NCI-H1436 treated with DMSO at 0.1 percent for 48 hours (cell line): ENCODE results near the gene RUNX3.

Source experiments
- DNase-seq: peaks from one replicate; lab custom pipeline; 2025; lab: John Stamatoyannopoulos, UW

The RUNX3 gene

GRCh38 chr1:24946861-24947658 lies 17.0 kb upstream of the RUNX3 start:
- DNase-seq: no peak

GRCh38 chr1:24945354-24946326 lies 15.6 kb upstream of the RUNX3 start:
- no peak for DNase-seq

- DNase-seq: no peak
These were observed 14.2 kb upstream of the RUNX3 start for GRCh38 chr1:24944318-24944717.

GRCh38 chr1:24942789-24943188 lies 12.7 kb upstream of the RUNX3 start:
- no peak for DNase-seq

- DNase-seq: no peak
These were observed 11.5 kb upstream of the RUNX3 start for GRCh38 chr1:24941564-24941963.

- DNase-seq: no peak
These were observed 10.2 kb upstream of the RUNX3 start for GRCh38 chr1:24940231-24940630.

GRCh38 chr1:24939675-24940193 lies 9.7 kb upstream of the RUNX3 start:
- no peak for DNase-seq

- no peak for DNase-seq
These were observed 9.1 kb upstream of the RUNX3 start for GRCh38 chr1:24939040-24939674.

GRCh38 chr1:24938276-24938675 lies 8.2 kb upstream of the RUNX3 start:
- no peak for DNase-seq

- no peak for DNase-seq
These were observed 6.6 kb upstream of the RUNX3 start for GRCh38 chr1:24936684-24937083.

GRCh38 chr1:24935615-24936484 lies 5.8 kb upstream of the RUNX3 start:
- DNase-seq: no peak

GRCh38 chr1:24935196-24935526 lies 5.1 kb upstream of the RUNX3 start:
- no peak for DNase-seq

- DNase-seq: no peak
These were observed 4.5 kb upstream of the RUNX3 start for GRCh38 chr1:24934310-24935195.

- DNase-seq: no peak
These were observed 3.4 kb upstream of the RUNX3 start for GRCh38 chr1:24933468-24933867.

GRCh38 chr1:24932725-24933294 lies 2.7 kb upstream of the RUNX3 start:
- DNase-seq: no peak

- DNase-seq: no peak
These were observed 2.2 kb upstream of the RUNX3 start for GRCh38 chr1:24932284-24932683.

- no peak for DNase-seq
These were observed 1.6 kb upstream of the RUNX3 start for GRCh38 chr1:24931468-24932231.

- DNase-seq: no peak
These were observed 1.0 kb upstream of the RUNX3 start for GRCh38 chr1:24931146-24931467.
